IMR-90 (cell line): ENCODE data around the gene CYB5B. TPM values are rescaled to one million over a fixed set of nuclear protein-coding genes. Genes with fewer than 3 reads are reported as not detected.

Experiments
- ATAC-seq: fragments of 200-7000 bp; cut with Tn5 transposase; 2 replicates; pipeline ENCODE4 v1.9.1; 2020; ENCODE audit warnings: low read depth, mild to moderate bottlenecking, moderate library complexity
- BruUV-seq: library from RNA; stranded (reverse); fragments of 400-500 nt; replicated peaks from 2 replicates; lab custom pipeline; 2021; lab: Mats Ljungman, UMichigan
- CTCF ChIA-PET: fragments of 300-600 bp; formaldehyde crosslinking; extraction: SDS; loops from one replicate; lab custom pipeline; 2021; ENCODE audit warnings: antibody characterized with exemption; lab: Yijun Ruan, JAX
- POLR2A ChIA-PET: fragments of 300-600 bp; sonication (Branson Sonifier 250); formaldehyde crosslinking; loops from one replicate; lab custom pipeline; 2022; ENCODE audit warnings: antibody characterized with exemption; ENCODE audit not compliant: unreplicated experiment; lab: Charles Lee
- DNase-seq: peaks from one replicate; pipeline ENCODE4 v3.0.0; 2013
- H2AFZ ChIP-seq: replicated peaks from 2 replicates; pipeline ENCODE3; 2013; ENCODE audit warnings: low read length, mild to moderate bottlenecking; ENCODE audit not compliant: poor library complexity
- H2AK5ac ChIP-seq: 2 replicates; pipeline ENCODE4 v1.6.1; 2013; ENCODE audit warnings: low read depth, low read length, inconsistent platforms
- H2AK9ac ChIP-seq: replicated peaks from 2 replicates; pipeline ENCODE3; 2013; ENCODE audit warnings: mild to moderate bottlenecking, low read depth, low read length, moderate library complexity; ENCODE audit not compliant: poor library complexity
- H2BK120ac ChIP-seq: 2 replicates; pipeline ENCODE4 v1.6.1; 2013; ENCODE audit warnings: low read depth, low read length, inconsistent platforms
- H2BK15ac ChIP-seq: 3 replicates; pipeline ENCODE4 v1.6.1; 2013; ENCODE audit warnings: low read depth, low read length, inconsistent platforms
- H2BK20ac ChIP-seq: 2 replicates; pipeline ENCODE4 v1.6.1; 2013; ENCODE audit warnings: low read depth, mild to moderate bottlenecking, inconsistent platforms, low read length, moderate library complexity
- H2BK5ac ChIP-seq: 2 replicates; pipeline ENCODE4 v1.6.1; 2013; ENCODE audit warnings: mild to moderate bottlenecking, low read depth, low read length, inconsistent platforms; ENCODE audit not compliant: poor library complexity, severe bottlenecking
- H3K14ac ChIP-seq: replicated peaks from 2 replicates; pipeline ENCODE4 v1.6.1; 2013; ENCODE audit warnings: low read depth, low read length, inconsistent platforms
- H3K18ac ChIP-seq: 2 replicates; pipeline ENCODE4 v1.6.1; 2013; ENCODE audit warnings: low read depth, low read length, control low read depth
- H3K23ac ChIP-seq: 2 replicates; pipeline ENCODE4 v1.6.1; 2013; ENCODE audit warnings: low read depth, low read length, inconsistent platforms
- H3K27ac ChIP-seq: 2 replicates; pipeline ENCODE4 v1.5.1; 2013; ENCODE audit warnings: mild to moderate bottlenecking, control low read depth, low read length; ENCODE audit not compliant: insufficient read depth
- H3K27me3 ChIP-seq: 2 replicates; pipeline ENCODE4 v1.6.1; 2013; ENCODE audit warnings: low read length; ENCODE audit not compliant: control insufficient read depth, insufficient read depth
- H3K36me3 ChIP-seq: 2 replicates; pipeline ENCODE4 v1.6.1; 2013; ENCODE audit warnings: low read length, mixed read lengths; ENCODE audit not compliant: control insufficient read depth, insufficient read depth
- H3K4ac ChIP-seq: 2 replicates; pipeline ENCODE4 v1.6.1; 2013; ENCODE audit warnings: low read depth, low read length, inconsistent platforms
- H3K4me1 ChIP-seq: 2 replicates; pipeline ENCODE4 v1.6.1; 2013; ENCODE audit warnings: low read length, mixed read lengths; ENCODE audit not compliant: control insufficient read depth, insufficient read depth
- H3K4me2 ChIP-seq: 2 replicates; pipeline ENCODE4 v1.6.1; 2013; ENCODE audit warnings: low read depth, mild to moderate bottlenecking, control low read depth, low read length, moderate library complexity
- H3K4me3 ChIP-seq: 2 replicates; pipeline ENCODE4 v1.5.1; 2013; ENCODE audit warnings: low read depth, mild to moderate bottlenecking, control low read depth, low read length, moderate library complexity; ENCODE audit not compliant: insufficient read depth
- H3K56ac ChIP-seq: 2 replicates; pipeline ENCODE4 v1.6.1; 2013; ENCODE audit warnings: low read length, inconsistent platforms; ENCODE audit not compliant: insufficient read depth; ENCODE audit errors: extremely low read depth
- H3K79me1 ChIP-seq, 2 experiments: 2 replicates each; pipeline ENCODE4 v1.6.1; 2013; ENCODE audit warnings: low read length in 2 of 2, inconsistent platforms in 1 of 2, low read depth in 1 of 2
- H3K9ac ChIP-seq: 2 replicates; pipeline ENCODE4 v1.6.1; 2013; ENCODE audit warnings: low read depth, low read length, control low read depth
- H3K9me1 ChIP-seq: 2 replicates; pipeline ENCODE4 v1.6.1; 2013; ENCODE audit warnings: low read length, inconsistent platforms; ENCODE audit not compliant: insufficient read depth
- H3K9me3 ChIP-seq: 2 replicates; pipeline ENCODE4 v1.6.1; 2013; ENCODE audit warnings: low read length; ENCODE audit not compliant: control insufficient read depth, insufficient read depth
- H4K20me1 ChIP-seq: 2 replicates; pipeline ENCODE4 v1.6.1; 2013; ENCODE audit warnings: low read length, inconsistent platforms; ENCODE audit not compliant: insufficient read depth
- H4K5ac ChIP-seq: 2 replicates; pipeline ENCODE4 v1.6.1; 2013; ENCODE audit warnings: mild to moderate bottlenecking, low read depth, low read length, control low read depth
- H4K8ac ChIP-seq, 2 experiments: 2 replicates each; pipeline ENCODE4 v1.6.1; 2013; ENCODE audit warnings: low read depth in 2 of 2, low read length in 2 of 2, control low read depth in 1 of 2, inconsistent platforms in 1 of 2
- H4K91ac ChIP-seq: 2 replicates; pipeline ENCODE4 v1.6.1; 2013; ENCODE audit warnings: low read depth, low read length, inconsistent platforms; ENCODE audit not compliant: insufficient read depth
- BHLHE40 ChIP-seq: fragments of 150-350 bp; IDR thresholded peaks from 2 replicates; pipeline ENCODE4 v1.6.1; 2016; ENCODE audit warnings: mild to moderate bottlenecking, low read depth, low read length
- CEBPB ChIP-seq: IDR thresholded peaks from 2 replicates; pipeline ENCODE4 v1.6.1; 2012; ENCODE audit warnings: low read depth, low read length, improper control_type of control experiment
- CHD1 ChIP-seq: IDR thresholded peaks from 2 replicates; pipeline ENCODE4 v1.6.1; 2012; ENCODE audit warnings: low read depth, low read length, improper control_type of control experiment
- FOS ChIP-seq: fragments of 150-350 bp; IDR thresholded peaks from 2 replicates; pipeline ENCODE4 v1.6.1; 2016; ENCODE audit warnings: low read depth, low read length
- MAFK ChIP-seq: IDR thresholded peaks from 2 replicates; pipeline ENCODE4 v1.6.1; 2012; ENCODE audit warnings: low read depth, low read length, improper control_type of control experiment
- MAZ ChIP-seq: IDR thresholded peaks from 2 replicates; pipeline ENCODE4 v1.6.1; 2012; ENCODE audit warnings: low read depth, mild to moderate bottlenecking, low read length, improper control_type of control experiment, moderate library complexity, borderline replicate concordance
- MXI1 ChIP-seq: IDR thresholded peaks from 2 replicates; pipeline ENCODE4 v1.6.1; 2012; ENCODE audit warnings: low read depth, mild to moderate bottlenecking, low read length, moderate library complexity, borderline replicate concordance
- NFE2L2 ChIP-seq: fragments of 150-350 bp; IDR thresholded peaks from 2 replicates; pipeline ENCODE4 v1.6.1; 2016; ENCODE audit warnings: low read depth, mild to moderate bottlenecking, low read length
- POLR2A ChIP-seq: IDR thresholded peaks from 2 replicates; pipeline ENCODE4 v1.6.1; 2012; ENCODE audit warnings: mild to moderate bottlenecking, low read depth, low read length
- RAD21 ChIP-seq: IDR thresholded peaks from 2 replicates; pipeline ENCODE4 v1.6.1; 2012; ENCODE audit warnings: low read length, improper control_type of control experiment
- RCOR1 ChIP-seq: IDR thresholded peaks from 2 replicates; pipeline ENCODE4 v1.6.1; 2012; ENCODE audit warnings: mild to moderate bottlenecking, low read length, improper control_type of control experiment; ENCODE audit not compliant: insufficient replicate concordance
- RFX5 ChIP-seq: IDR thresholded peaks from 2 replicates; pipeline ENCODE4 v1.8.0; 2012; ENCODE audit warnings: low read depth, mild to moderate bottlenecking, low read length, moderate library complexity
- SMC3 ChIP-seq: fragments of 150-350 bp; IDR thresholded peaks from 2 replicates; pipeline ENCODE4 v1.6.1; 2016; ENCODE audit warnings: low read depth, mild to moderate bottlenecking, antibody characterized with exemption, low read length, moderate library complexity
- WGBS, 2 experiments: methylation state at CpG; one replicate each; pipeline versions ENCODE4 v1.1.5 to v1.1.7; 2013; ENCODE audit warnings: missing lambda C conversion rate in 2 of 2; ENCODE audit not compliant: insufficient read length in 1 of 2; ENCODE audit errors: extremely low coverage in 2 of 2; 5-methylcytosine and 5-hydroxymethylcytosine counted together
- dilution Hi-C: fragments of 300-500 bp; cut with HindIII; formaldehyde crosslinking; loops from one replicate; pipeline ENCODE4 v1.14.3; 2018; ENCODE audit warnings: low sequenced_read_pairs; ENCODE audit not compliant: unreplicated experiment
- in situ Hi-C: fragments of 300-500 bp; cut with MboI; formaldehyde crosslinking; loops from 3 replicates; pipeline ENCODE4 v1.14.3; 2019; ENCODE audit warnings: low sequenced_read_pairs, inconsistent platforms, mixed read lengths
- intact Hi-C: fragments of 100-400 bp; cut with micrococcal nuclease; formaldehyde crosslinking; loops from 2 replicates; pipeline ENCODE4 v1.10.0; 2022
- polyA plus RNA-seq, 3 experiments: library from polyadenylated mRNA; depleted of rRNA; stranded (reverse); fragments of >200 nt; gene quantifications; 2 replicates each; pipeline ENCODE4 v1.2.3, GENCODE V29; 2012; ENCODE audit warnings: low replicate concordance in 1 of 3
- total RNA-seq: library from RNA; depleted of rRNA; stranded (reverse); fragments of >200 nt; gene quantifications from 2 replicates; pipeline ENCODE4 v1.2.3, GENCODE V29; 2012
- TF ChIP-seq, protein P1 (sequence below): conservative IDR thresholded peaks from 2 replicates; pipeline ENCODE4 v1.5.1; 2012; ENCODE audit warnings: mild to moderate bottlenecking, low read depth, low read length, improper control_type of control experiment
- TF ChIP-seq, protein P2 (sequence below): fragments of 150-350 bp; IDR thresholded peaks from 2 replicates; pipeline ENCODE4 v1.6.1; 2016; ENCODE audit warnings: low read depth, mild to moderate bottlenecking, low read length, moderate library complexity, borderline replicate concordance
- TF ChIP-seq, protein P3 (sequence below): fragments of 150-350 bp; IDR thresholded peaks from 2 replicates; pipeline ENCODE4 v1.6.1; 2017; ENCODE audit warnings: mild to moderate bottlenecking, antibody characterized with exemption, low read length, low read depth

Gene CYB5B
- total and polyA plus RNA-seq, 2 of the 4 experiments (the other 2 are of a cell fraction) = 100 to 102 TPM

DNA sequence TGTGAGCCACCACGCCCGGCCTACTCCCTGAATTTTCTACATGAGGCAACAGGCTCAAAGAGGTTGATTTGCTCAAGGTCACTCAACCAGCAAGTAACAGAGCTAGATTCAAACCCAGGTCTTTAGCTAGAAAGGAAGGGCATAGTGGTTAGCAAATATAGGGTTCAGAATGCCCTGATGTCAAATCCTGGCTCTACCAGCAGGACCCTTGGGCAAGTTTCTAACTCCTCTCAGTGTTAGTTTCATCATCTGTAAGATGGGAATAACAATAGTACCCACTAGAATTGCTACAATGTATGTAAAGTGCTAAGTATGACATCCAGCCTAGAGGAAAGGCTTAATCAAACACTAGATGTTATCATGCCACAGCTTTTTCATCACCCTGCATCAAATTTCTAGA lies 19.1 kb upstream of the CYB5B start:
- H3K9ac ChIP-seq = no peak overlapping the region
- no peak overlapping the region for H4K8ac ChIP-seq
- CTCF ChIA-PET = interaction anchor here (1.2 kb wide), 1 partner anchor 72 kb away, joined by 3 read pairs; no protein-coding TSS in a partner anchor
- TF ChIP-seq RAD21 (no peak), CEBPB (no peak), MXI1 (no peak), MAZ (no peak), SMC3 (no peak), FOS (no peak), CHD1 (no peak), RFX5 (no peak), RCOR1 (no peak), POLR2A (no peak), NFE2L2 (no peak), MAFK (no peak), BHLHE40 (no peak)
- TF ChIP-seq, protein P1, sequence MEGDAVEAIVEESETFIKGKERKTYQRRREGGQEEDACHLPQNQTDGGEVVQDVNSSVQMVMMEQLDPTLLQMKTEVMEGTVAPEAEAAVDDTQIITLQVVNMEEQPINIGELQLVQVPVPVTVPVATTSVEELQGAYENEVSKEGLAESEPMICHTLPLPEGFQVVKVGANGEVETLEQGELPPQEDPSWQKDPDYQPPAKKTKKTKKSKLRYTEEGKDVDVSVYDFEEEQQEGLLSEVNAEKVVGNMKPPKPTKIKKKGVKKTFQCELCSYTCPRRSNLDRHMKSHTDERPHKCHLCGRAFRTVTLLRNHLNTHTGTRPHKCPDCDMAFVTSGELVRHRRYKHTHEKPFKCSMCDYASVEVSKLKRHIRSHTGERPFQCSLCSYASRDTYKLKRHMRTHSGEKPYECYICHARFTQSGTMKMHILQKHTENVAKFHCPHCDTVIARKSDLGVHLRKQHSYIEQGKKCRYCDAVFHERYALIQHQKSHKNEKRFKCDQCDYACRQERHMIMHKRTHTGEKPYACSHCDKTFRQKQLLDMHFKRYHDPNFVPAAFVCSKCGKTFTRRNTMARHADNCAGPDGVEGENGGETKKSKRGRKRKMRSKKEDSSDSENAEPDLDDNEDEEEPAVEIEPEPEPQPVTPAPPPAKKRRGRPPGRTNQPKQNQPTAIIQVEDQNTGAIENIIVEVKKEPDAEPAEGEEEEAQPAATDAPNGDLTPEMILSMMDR = no peak
- TF ChIP-seq, protein P2, sequence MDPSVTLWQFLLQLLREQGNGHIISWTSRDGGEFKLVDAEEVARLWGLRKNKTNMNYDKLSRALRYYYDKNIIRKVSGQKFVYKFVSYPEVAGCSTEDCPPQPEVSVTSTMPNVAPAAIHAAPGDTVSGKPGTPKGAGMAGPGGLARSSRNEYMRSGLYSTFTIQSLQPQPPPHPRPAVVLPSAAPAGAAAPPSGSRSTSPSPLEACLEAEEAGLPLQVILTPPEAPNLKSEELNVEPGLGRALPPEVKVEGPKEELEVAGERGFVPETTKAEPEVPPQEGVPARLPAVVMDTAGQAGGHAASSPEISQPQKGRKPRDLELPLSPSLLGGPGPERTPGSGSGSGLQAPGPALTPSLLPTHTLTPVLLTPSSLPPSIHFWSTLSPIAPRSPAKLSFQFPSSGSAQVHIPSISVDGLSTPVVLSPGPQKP = no peak
- TF ChIP-seq, protein P3, sequence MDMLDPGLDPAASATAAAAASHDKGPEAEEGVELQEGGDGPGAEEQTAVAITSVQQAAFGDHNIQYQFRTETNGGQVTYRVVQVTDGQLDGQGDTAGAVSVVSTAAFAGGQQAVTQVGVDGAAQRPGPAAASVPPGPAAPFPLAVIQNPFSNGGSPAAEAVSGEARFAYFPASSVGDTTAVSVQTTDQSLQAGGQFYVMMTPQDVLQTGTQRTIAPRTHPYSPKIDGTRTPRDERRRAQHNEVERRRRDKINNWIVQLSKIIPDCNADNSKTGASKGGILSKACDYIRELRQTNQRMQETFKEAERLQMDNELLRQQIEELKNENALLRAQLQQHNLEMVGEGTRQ = no peak
- H3K4me3 ChIP-seq = no peak overlapping the region
- no peaks in the 10 kb centered on the region for H3K9me3 ChIP-seq
- H2AK5ac ChIP-seq = peak overlapping the region; percentile 43
- H3K14ac ChIP-seq = no peak overlapping the region
- H3K56ac ChIP-seq = no peak overlapping the region
- no peak overlapping the region for H4K91ac ChIP-seq
- WGBS, 2 experiments = 93% methylated on average over 2 of the region's 2 CpGs; no CpG with 5 or more reads in 1 of the 2 experiments
- H3K79me1 ChIP-seq = no peaks in the 10 kb centered on the region
- H3K27ac ChIP-seq = no peak overlapping the region
- no peaks in the 10 kb centered on the region for H4K20me1 ChIP-seq
- no peak overlapping the region for H2AFZ ChIP-seq
- no peak overlapping the region for H3K4me2 ChIP-seq
- no peak for ATAC-seq
- in situ Hi-C loops (no loop called here), dilution Hi-C loops (no loop called here), intact Hi-C loops (no loop called here)
- no peak overlapping the region for H2BK120ac ChIP-seq
- H3K9me1 ChIP-seq = no peaks in the 10 kb centered on the region; the same call in 1 of the 2 replicates
- no peak overlapping the region; the same call in 2 of the 3 replicates for H2BK15ac ChIP-seq
- H2BK20ac ChIP-seq = no peak overlapping the region
- no peak overlapping the region for H3K23ac ChIP-seq
- H3K36me3 ChIP-seq = no peaks in the 10 kb centered on the region
- H2BK5ac ChIP-seq = no peak overlapping the region
- no peak overlapping the region for H2AK9ac ChIP-seq
- no peak overlapping the region for H3K18ac ChIP-seq
- BruUV-seq = no TSS peak
- POLR2A ChIA-PET = no interaction called here
- no peak for DNase-seq
- H3K27me3 ChIP-seq = no peaks in the 10 kb centered on the region
- peaks cover 6% of the 10 kb centered on the region for H3K4me1 ChIP-seq
- no peak overlapping the region for H3K4ac ChIP-seq
- H4K5ac ChIP-seq = no peak overlapping the region
